Measurements from ENCODE around the gene MORN3. TPM values are rescaled to one million over a fixed set of nuclear protein-coding genes. Genes with fewer than 3 reads are reported as not detected.

Gene MORN3
- total and polyA plus RNA-seq, 2 of the 4 experiments (the other 2 are of a cell fraction): 0.18 to 0.22 TPM

DNA sequence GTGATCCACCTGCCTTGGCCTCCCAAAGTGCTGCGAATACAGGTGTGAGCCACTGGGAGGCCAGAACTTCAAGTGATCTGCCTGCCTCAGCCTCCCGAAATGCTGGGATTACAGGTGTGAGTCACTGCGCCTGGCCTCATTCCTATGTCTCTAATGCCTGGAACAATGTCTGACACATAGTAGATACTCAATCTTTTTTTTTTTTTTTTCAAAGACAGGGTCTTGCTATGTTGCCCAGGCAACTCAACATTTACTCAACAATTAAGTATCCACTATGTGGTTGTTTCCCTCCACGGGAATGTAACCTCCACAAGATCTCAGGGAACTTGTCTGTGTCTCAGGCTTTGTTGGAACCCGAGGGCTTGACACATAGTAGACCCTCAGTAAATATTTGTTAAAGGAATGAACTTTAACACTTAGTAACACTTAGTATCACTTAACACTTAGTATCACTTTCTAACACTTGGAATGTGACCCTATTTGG lies 40.1 kb upstream of the MORN3 start:
- dilution Hi-C loops (cut with HindIII; ENCODE audit: low sequenced_read_pairs, unreplicated experiment) (no loop called here), intact Hi-C loops (cut with micrococcal nuclease) (no loop called here)

More for the DNA sequence above, 40.1 kb upstream of the MORN3 start:
- Histone ChIP-seq H2BK5ac (ENCODE audit: low read depth, low read length, poor library complexity, severe bottlenecking) (no peak overlapping the region), H4K5ac (ENCODE audit: low read depth, low read length) (no peak overlapping the region), H2BK20ac (ENCODE audit: low read depth, low read length) (no peak overlapping the region), H2BK120ac (ENCODE audit: low read depth, low read length) (no peak overlapping the region), H4K91ac (ENCODE audit: insufficient read depth, low read depth, low read length) (no peak overlapping the region), H2AFZ (replicated peaks; ENCODE audit: low read length, poor library complexity) (no peak overlapping the region), H2BK15ac (ENCODE audit: low read depth, low read length) (no peak overlapping the region), H3K23ac (ENCODE audit: low read depth, low read length) (no peak overlapping the region), H4K20me1 (ENCODE audit: insufficient read depth, low read length) (peaks cover 6% of the 10 kb centered on the region; the same call in 1 of the 2 replicates), H3K9me3 (ENCODE audit: control insufficient read depth, insufficient read depth, low read length) (peaks cover 2% of the 10 kb centered on the region; the same call in 1 of the 2 replicates), H3K9ac (ENCODE audit: low read depth, low read length) (no peak overlapping the region), H3K27me3 (ENCODE audit: control insufficient read depth, insufficient read depth, low read length) (no peaks in the 10 kb centered on the region), H3K27ac (ENCODE audit: insufficient read depth, low read length) (no peak overlapping the region), H3K4ac (ENCODE audit: low read depth, low read length) (no peak overlapping the region), H4K8ac (ENCODE audit: low read depth in 2 of 2, low read length in 2 of 2) (no peak overlapping the region), H3K14ac (replicated peaks; ENCODE audit: low read depth, low read length) (no peak overlapping the region), H3K4me1 (ENCODE audit: control insufficient read depth, insufficient read depth, low read length) (peaks cover 6% of the 10 kb centered on the region), H3K56ac (ENCODE audit: extremely low read depth, insufficient read depth, low read length) (no peak overlapping the region), H3K18ac (ENCODE audit: low read depth, low read length) (no peak overlapping the region), H2AK9ac (replicated peaks; ENCODE audit: low read depth, low read length, poor library complexity) (no peak overlapping the region), H3K9me1 (ENCODE audit: insufficient read depth, low read length) (peaks cover 10% of the 10 kb centered on the region), H3K79me1 (ENCODE audit: low read depth in 1 of 2, low read length in 2 of 2) (peaks cover 13 to 27% of the 10 kb centered on the region in 2 experiments; a peak in 3 of 4 replicates), H2AK5ac (ENCODE audit: low read depth, low read length) (no peak overlapping the region), H3K36me3 (ENCODE audit: control insufficient read depth, insufficient read depth, low read length) (no peaks in the 10 kb centered on the region), H3K4me3 (ENCODE audit: insufficient read depth, low read depth, low read length) (no peak overlapping the region), H3K4me2 (ENCODE audit: low read depth, low read length) (no peak overlapping the region)
- in situ Hi-C loops (cut with MboI; ENCODE audit: low sequenced_read_pairs): no loop called here
- no TSS peak for BruUV-seq (replicated peaks)
- DNase-seq: peak; percentile 83
- ChIA-PET CTCF (no interaction called here), POLR2A (ENCODE audit: unreplicated experiment) (no interaction called here)
- WGBS, 2 experiments (ENCODE audit: extremely low coverage in 2 of 2, insufficient read length in 1 of 2): 53% methylated on average over 3 of the region's 5 CpGs; no CpG with 5 or more reads in 1 of the 2 experiments
- ATAC-seq (ENCODE audit: low read depth): no peak
- no peak for TF ChIP-seq MAFK (IDR thresholded peaks at IDR 0.05; ENCODE audit: low read depth, low read length)
- TF ChIP-seq BHLHE40 (IDR thresholded peaks at IDR 0.05; ENCODE audit: low read depth, low read length): no peak
- TF ChIP-seq CHD1 (IDR thresholded peaks at IDR 0.05; ENCODE audit: low read depth, low read length): no peak
- no peak for TF ChIP-seq CEBPB (IDR thresholded peaks at IDR 0.05; ENCODE audit: low read depth, low read length)
- TF ChIP-seq, protein P1, sequence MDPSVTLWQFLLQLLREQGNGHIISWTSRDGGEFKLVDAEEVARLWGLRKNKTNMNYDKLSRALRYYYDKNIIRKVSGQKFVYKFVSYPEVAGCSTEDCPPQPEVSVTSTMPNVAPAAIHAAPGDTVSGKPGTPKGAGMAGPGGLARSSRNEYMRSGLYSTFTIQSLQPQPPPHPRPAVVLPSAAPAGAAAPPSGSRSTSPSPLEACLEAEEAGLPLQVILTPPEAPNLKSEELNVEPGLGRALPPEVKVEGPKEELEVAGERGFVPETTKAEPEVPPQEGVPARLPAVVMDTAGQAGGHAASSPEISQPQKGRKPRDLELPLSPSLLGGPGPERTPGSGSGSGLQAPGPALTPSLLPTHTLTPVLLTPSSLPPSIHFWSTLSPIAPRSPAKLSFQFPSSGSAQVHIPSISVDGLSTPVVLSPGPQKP (IDR thresholded peaks at IDR 0.05; ENCODE audit: borderline replicate concordance, low read depth, low read length): no peak
- no peak for TF ChIP-seq RCOR1 (IDR thresholded peaks at IDR 0.05; ENCODE audit: insufficient replicate concordance, low read length)
- peak; percentile 78 for TF ChIP-seq FOS (IDR thresholded peaks at IDR 0.05; ENCODE audit: low read depth, low read length)
- peak; percentile 24; the same call in 1 of the 2 replicates for TF ChIP-seq RAD21 (IDR thresholded peaks at IDR 0.05; ENCODE audit: low read length)
- no peak for TF ChIP-seq POLR2A (IDR thresholded peaks at IDR 0.05; ENCODE audit: low read depth, low read length)
- TF ChIP-seq, protein P2, sequence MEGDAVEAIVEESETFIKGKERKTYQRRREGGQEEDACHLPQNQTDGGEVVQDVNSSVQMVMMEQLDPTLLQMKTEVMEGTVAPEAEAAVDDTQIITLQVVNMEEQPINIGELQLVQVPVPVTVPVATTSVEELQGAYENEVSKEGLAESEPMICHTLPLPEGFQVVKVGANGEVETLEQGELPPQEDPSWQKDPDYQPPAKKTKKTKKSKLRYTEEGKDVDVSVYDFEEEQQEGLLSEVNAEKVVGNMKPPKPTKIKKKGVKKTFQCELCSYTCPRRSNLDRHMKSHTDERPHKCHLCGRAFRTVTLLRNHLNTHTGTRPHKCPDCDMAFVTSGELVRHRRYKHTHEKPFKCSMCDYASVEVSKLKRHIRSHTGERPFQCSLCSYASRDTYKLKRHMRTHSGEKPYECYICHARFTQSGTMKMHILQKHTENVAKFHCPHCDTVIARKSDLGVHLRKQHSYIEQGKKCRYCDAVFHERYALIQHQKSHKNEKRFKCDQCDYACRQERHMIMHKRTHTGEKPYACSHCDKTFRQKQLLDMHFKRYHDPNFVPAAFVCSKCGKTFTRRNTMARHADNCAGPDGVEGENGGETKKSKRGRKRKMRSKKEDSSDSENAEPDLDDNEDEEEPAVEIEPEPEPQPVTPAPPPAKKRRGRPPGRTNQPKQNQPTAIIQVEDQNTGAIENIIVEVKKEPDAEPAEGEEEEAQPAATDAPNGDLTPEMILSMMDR (conservative IDR thresholded peaks at IDR 0.05; ENCODE audit: low read depth, low read length): peak; percentile 10; the same call in 1 of the 2 replicates
- TF ChIP-seq SMC3 (IDR thresholded peaks at IDR 0.05; ENCODE audit: low read depth, low read length): peak; percentile 31; the same call in 1 of the 2 replicates
- TF ChIP-seq MAZ (IDR thresholded peaks at IDR 0.05; ENCODE audit: borderline replicate concordance, low read depth, low read length): no peak
- no peak for TF ChIP-seq RFX5 (IDR thresholded peaks at IDR 0.05; ENCODE audit: low read depth, low read length)

Data from IMR-90 (cell line).